GM21723 (cell line): ENCODE measurements around the gene ARHGAP25.

Experiments
- ATAC-seq: cut with Tn5 transposase; IDR thresholded peaks from one replicate; pipeline ENCODE4 v1.9.1; 2021; ENCODE audit warnings: mild to moderate bottlenecking, moderate library complexity; ENCODE audit not compliant: unreplicated experiment

ARHGAP25 gene

DNA sequence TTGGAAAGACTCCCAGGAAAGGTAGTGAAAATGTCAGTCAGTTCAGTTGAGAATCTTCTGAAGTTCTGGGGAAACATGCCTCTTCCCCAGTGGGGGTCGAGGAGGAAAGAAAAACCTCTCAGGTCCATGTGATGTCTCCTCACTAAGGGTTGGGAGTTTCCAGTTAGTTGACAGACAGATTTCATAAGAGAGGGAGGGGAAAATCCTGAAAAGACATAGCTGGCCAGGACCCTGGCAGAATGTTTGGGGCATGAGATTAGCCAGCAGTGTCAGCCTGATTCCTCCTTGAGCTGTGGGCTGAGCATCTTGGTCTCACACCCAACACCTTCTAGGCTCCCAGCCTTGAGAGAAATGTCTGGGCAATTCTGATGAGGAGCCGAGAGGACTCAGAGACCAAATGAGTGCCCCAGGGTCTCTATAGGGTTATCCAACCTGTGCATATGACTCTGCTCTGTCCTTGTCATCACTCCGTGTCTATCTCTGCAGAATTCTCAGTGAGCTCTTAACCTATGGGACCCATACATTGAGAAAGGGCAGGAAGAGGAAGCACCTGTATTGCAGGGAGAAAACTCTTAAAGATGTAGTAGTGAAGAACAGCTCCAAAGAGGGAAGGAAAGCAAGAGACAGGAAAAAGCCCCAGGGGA lies 122.7 kb downstream of the ARHGAP25 start:
- no peak for ATAC-seq

DNA sequence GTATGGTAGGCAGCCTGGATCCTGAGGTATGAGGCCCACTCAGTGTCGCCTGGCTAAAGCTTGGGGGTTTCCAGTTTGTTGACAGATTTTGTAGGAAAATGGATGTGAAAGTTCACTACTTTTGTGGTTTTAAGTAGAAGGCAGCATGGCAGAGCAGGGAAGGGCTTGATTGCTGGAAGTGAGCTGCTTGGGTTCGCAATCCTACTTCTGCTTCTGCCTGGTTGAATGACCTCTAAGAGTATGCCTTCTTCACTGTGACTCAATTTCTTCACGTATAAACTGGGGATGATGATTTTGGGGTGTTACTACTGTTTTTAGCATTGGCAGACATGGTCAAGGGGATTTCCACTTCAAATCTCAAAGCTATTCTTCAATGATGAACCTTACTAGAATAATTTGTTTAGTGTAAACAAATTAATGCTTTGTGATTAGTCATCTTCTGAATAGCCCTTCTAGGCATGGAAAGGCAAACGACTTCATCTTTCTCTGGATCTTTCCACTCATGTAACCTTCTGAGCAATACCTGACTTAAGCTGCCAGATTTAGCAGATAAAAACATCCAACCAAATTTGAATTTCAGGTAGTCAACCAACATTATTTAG lies 123.3 kb downstream of the ARHGAP25 start:
- ATAC-seq: no peak

DNA sequence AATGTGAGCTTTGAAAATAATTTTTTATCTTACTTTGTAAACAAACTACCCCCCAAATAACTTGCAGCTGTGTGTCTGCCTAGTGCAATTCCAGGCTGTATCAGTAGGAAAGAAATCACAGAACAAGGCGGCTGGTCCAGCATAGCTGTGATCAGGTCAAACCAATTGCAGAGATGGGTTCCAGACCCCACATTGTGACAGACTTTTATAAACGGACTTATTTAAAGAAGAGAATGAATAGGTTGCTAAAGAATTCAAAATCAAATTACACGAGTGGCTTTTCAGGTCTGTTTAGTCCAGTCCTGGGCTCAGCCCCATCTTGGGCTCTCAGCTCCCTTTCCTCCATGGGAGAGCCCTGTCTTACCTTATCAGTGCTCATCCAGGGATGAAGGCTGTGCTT lies 125.5 kb downstream of the ARHGAP25 start:
- ATAC-seq: no peak

DNA sequence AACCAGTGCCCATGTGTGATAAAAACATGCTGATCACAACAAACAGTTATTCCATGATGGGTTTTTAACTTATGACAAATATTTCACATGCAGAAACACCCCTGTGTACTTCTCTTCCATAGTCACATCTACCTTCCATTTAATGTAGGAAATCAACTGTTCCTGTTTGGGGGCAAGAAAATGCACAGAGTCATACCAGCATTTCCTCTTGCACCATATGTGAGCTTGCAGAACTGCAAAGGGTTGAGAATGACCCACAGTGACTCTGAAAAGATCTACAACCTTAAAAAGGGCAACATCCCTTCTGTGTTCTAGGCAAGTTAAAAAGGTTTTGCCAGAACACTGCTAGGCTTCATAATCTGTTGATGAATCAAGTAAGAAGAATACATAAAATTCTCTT lies 126.7 kb downstream of the ARHGAP25 start:
- ATAC-seq: no peak

DNA sequence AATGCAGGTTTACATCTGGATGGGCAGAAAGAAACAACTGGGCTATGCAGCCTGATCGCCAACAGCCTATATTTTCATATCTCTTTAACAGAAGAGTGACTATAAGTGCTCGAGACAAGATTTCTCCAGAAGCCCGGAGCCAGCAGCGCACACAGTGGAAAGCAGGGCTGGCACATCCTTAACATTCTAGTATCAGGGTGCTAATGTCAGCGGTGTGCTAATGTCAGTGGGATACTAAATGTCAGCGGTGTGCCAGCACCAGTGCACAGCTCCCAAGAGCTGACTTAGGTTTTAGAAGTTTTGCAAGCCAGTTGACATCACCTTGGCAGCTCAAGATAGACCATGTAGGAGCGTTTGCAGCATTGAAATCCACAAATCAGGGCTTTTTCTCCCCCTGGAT lies 128.3 kb downstream of the ARHGAP25 start:
- ATAC-seq: no peak

DNA sequence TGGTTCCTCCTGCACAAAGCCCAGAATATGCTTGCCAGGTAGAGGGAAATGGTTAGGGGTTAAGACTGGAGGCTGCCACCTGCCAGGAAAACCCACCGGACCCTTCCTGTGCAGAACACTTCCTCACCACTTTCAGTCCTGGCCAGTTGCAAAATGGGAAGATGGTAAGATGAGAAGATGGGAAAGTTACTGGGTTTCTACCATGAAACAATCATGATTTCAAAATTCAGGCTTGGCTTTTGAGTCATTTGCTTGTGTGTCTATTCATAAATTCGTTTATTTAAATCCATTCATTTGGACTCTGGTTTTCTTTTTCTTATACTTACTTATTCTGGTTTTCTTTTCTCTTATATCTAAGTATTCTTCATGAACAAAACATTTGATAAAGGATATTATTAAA lies 129.4 kb downstream of the ARHGAP25 start:
- ATAC-seq: no peak

DNA sequence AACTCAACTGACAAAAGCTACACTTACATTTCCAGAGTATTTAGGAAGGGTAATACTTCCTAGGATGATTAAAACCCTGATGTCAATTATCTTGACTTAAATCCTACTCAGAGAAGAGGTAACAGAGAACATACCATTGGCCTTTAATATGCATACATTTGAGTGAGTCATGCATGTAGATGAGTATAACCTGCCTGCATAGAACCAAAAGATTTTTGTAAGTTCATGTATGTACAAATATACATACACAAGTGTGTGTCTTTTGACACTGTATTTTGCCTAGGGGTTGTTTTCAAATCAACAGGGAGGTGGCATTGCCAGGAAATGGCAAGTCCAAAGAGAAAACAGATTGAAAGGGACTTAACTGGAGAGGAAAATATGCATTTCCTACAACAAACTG lies 130.5 kb downstream of the ARHGAP25 start:
- ATAC-seq: no peak

DNA sequence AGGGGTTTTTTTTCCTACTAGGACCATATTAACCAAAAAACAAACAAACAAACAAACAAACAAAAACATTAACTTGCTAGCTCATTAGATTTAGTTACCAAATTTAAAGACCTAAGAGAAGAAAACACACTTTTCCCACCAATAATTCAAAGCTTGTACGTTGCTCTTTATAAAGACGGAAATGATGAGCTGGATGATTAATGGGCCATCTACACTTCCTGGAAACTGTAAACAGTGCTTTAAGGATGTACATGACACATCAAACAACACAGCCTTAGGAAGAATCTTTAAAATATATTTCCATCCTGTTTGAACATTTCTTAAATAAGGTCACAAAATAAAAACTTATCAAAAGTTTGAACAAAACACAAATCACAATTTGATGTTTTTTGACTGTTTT lies 135.6 kb downstream of the ARHGAP25 start:
- ATAC-seq: no peak

DNA sequence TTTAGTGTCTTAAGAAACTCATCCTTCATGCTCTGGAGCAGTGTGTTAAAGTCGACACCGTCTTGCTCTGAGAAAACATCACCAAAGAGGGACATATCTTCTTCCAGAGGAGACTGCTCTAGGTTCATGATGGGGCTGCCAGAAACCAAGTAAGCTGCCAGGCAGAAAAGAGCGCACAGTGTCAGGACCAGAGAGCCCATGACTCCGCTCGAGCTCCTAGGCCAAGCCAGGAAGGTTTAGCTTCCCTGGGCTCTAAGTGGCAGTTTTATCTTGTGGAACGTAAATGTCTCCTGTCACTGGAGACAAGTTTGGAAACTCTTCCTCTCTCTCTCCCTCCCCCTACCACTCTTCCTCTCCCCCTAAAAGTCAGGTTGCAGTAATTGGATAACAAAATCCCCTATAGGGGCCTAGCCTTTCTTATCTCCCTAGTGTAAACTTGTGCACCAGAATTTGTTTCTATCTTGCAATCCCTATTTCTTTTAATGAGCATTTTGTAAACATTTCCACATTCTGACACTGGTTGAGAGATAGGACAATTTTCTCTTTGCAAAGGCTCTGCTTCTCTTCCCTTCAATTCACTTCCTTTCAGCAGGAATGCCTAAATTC lies 136.7 kb downstream of the ARHGAP25 start, which contains the start of gene BMP10:
BMP10 (minus strand) TSS at position 239 of the 606 bp plus-strand sequence; CDS start at position 200, 39 bp downstream.
- ATAC-seq: no peak
